ENCODE data around the gene EMILIN1. TPM values are rescaled to one million over a fixed set of nuclear protein-coding genes. Genes with fewer than 3 reads are reported as not detected.

EMILIN1 gene
- total and polyA plus RNA-seq, 2 experiments from 2014 or later, result 3.2 to 15.4 TPM

- TF ChIP-seq ETS1 (IDR thresholded peaks at IDR 0.05), result no peak
Observed at GRCh38 chr2:27092696-27093429, 14.4 kb downstream of the EMILIN1 start (continued).

- no peaks in the 10 kb centered on the region for H3K36me3 ChIP-seq (ENCODE audit: insufficient read depth)
- H3F3A ChIP-seq (replicated peaks; ENCODE audit: low read depth), result no peaks in the 10 kb centered on the region
- Mint-ChIP-seq H3K4me3 (no peak overlapping the region), H3K27ac (no peak overlapping the region), H3K4me1 (peaks cover 6% of the 10 kb centered on the region), H3K27me3 (ENCODE audit: insufficient read depth, low read depth, poor library complexity) (peaks cover 19% of the 10 kb centered on the region), H3K9me3 (no peaks in the 10 kb centered on the region; the same call in 2 of the 3 replicates), H3K36me3 (ENCODE audit: low read depth) (no peaks in the 10 kb centered on the region; the same call in 2 of the 3 replicates)
- DNase-seq (ENCODE audit: low spot score), result no peak
- H3K27me3 ChIP-seq (ENCODE audit: insufficient read depth), result no peaks in the 10 kb centered on the region
- H3K4me3 ChIP-seq, result no peak overlapping the region
- peaks cover 4% of the 10 kb centered on the region; the same call in 1 of the 2 replicates for H3K4me1 ChIP-seq (ENCODE audit: insufficient read depth)
- H3K9me2 ChIP-seq (ENCODE audit: insufficient read depth), result no peaks in the 10 kb centered on the region
- no peaks in the 10 kb centered on the region for H3K79me2 ChIP-seq (replicated peaks; ENCODE audit: insufficient read depth)
- no peak overlapping the region for H3K27ac ChIP-seq (ENCODE audit: low read depth)
- H3K4me2 ChIP-seq, result no peak overlapping the region
- H2AFZ ChIP-seq, result no peak overlapping the region
- no peaks in the 10 kb centered on the region; the same call in 1 of the 2 replicates for H4K20me1 ChIP-seq (replicated peaks; ENCODE audit: insufficient read depth)
- no peak for ATAC-seq
- TF ChIP-seq STAT1 (IDR thresholded peaks at IDR 0.05; ENCODE audit: unreplicated experiment) (no peak), ZNF114 (CRISPR knock-in tag; IDR thresholded peaks at IDR 0.05) (no peak), CTCF (conservative IDR thresholded peaks at IDR 0.05; ENCODE audit: low read depth in 2 of 2) (no peak), ETS1 (IDR thresholded peaks at IDR 0.05) (no peak), ZNF331 (CRISPR knock-in tag; IDR thresholded peaks at IDR 0.05; ENCODE audit: low read depth) (no peak), POLR2AphosphoS5 (IDR thresholded peaks at IDR 0.05; ENCODE audit: low read depth) (no peak), EZH2phosphoT487 (IDR thresholded peaks at IDR 0.05; ENCODE audit: unreplicated experiment) (no peak), JUNB (IDR thresholded peaks at IDR 0.05; ENCODE audit: unreplicated experiment) (no peak), EZH2 (IDR thresholded peaks at IDR 0.05; ENCODE audit: low read depth, unreplicated experiment) (no peak)
- TF ChIP-seq, protein P1, sequence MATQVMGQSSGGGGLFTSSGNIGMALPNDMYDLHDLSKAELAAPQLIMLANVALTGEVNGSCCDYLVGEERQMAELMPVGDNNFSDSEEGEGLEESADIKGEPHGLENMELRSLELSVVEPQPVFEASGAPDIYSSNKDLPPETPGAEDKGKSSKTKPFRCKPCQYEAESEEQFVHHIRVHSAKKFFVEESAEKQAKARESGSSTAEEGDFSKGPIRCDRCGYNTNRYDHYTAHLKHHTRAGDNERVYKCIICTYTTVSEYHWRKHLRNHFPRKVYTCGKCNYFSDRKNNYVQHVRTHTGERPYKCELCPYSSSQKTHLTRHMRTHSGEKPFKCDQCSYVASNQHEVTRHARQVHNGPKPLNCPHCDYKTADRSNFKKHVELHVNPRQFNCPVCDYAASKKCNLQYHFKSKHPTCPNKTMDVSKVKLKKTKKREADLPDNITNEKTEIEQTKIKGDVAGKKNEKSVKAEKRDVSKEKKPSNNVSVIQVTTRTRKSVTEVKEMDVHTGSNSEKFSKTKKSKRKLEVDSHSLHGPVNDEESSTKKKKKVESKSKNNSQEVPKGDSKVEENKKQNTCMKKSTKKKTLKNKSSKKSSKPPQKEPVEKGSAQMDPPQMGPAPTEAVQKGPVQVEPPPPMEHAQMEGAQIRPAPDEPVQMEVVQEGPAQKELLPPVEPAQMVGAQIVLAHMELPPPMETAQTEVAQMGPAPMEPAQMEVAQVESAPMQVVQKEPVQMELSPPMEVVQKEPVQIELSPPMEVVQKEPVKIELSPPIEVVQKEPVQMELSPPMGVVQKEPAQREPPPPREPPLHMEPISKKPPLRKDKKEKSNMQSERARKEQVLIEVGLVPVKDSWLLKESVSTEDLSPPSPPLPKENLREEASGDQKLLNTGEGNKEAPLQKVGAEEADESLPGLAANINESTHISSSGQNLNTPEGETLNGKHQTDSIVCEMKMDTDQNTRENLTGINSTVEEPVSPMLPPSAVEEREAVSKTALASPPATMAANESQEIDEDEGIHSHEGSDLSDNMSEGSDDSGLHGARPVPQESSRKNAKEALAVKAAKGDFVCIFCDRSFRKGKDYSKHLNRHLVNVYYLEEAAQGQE (IDR thresholded peaks at IDR 0.05; ENCODE audit: unreplicated experiment), result no peak
Observed at GRCh38 chr2:27093430-27094352, 15.3 kb downstream of the EMILIN1 start.

Data from GM23338 (cell line).